NCI-H748 (cell line): ENCODE measurements around the gene LTV1.
"Not testable (repeated sequence)": the region's sequence is repeated elsewhere in the genome, so short reads cannot be mapped to it uniquely, and the experiment has no call there.

Experiments
- DNase-seq: peaks from one replicate; lab custom pipeline; 2025; ENCODE audit not compliant: unreplicated experiment; lab: John Stamatoyannopoulos, UW

LTV1 gene

GRCh38 chr6:143842461-143842901, 657 bp upstream of the LTV1 start:
- no peak for DNase-seq

GRCh38 chr6:143843677-143843999, 500 bp downstream of the LTV1 start:
- peak; percentile 56 for DNase-seq

GRCh38 chr6:143844006-143844405, 868 bp downstream of the LTV1 start:
- DNase-seq, result no peak

- no peak for DNase-seq
These were observed 1.9 kb downstream of the LTV1 start for GRCh38 chr6:143845033-143845432.

- DNase-seq, result not testable (repeated sequence)
These were observed 8.6 kb downstream of the LTV1 start for GRCh38 chr6:143851706-143852105.

- not testable (repeated sequence) for DNase-seq
These were observed 11.9 kb downstream of the LTV1 start for GRCh38 chr6:143855057-143855456.

GRCh38 chr6:143856762-143857161, 13.6 kb downstream of the LTV1 start:
- DNase-seq, result not testable (repeated sequence)

- DNase-seq, result no peak
These were observed 14.5 kb downstream of the LTV1 start for GRCh38 chr6:143857651-143858050.

GRCh38 chr6:143859891-143860660, 16.9 kb downstream of the LTV1 start:
- DNase-seq, result no peak

GRCh38 chr6:143863771-143864170, 20.6 kb downstream of the LTV1 start:
- DNase-seq, result no peak

GRCh38 chr6:143864234-143864633, 21.1 kb downstream of the LTV1 start, which contains the start of gene ZC2HC1B:
ZC2HC1B (plus strand) TSS chr6:143864474; CDS start chr6:143864540, 66 bp downstream.
- no peak for DNase-seq

GRCh38 chr6:143867236-143867635, 24.1 kb downstream of the LTV1 start:
- DNase-seq, result no peak

- DNase-seq, result not testable (repeated sequence)
These were observed 25.7 kb downstream of the LTV1 start for GRCh38 chr6:143868808-143869207.

GRCh38 chr6:143871202-143871730, 28.1 kb downstream of the LTV1 start:
- DNase-seq, result not testable (repeated sequence)

- no peak for DNase-seq
These were observed 29.1 kb downstream of the LTV1 start for GRCh38 chr6:143872201-143872600.

GRCh38 chr6:143873600-143873999, 30.5 kb downstream of the LTV1 start:
- DNase-seq, result not testable (repeated sequence)

GRCh38 chr6:143874503-143874902, 31.4 kb downstream of the LTV1 start:
- not testable (repeated sequence) for DNase-seq

GRCh38 chr6:143877584-143878271, 34.6 kb downstream of the LTV1 start:
- DNase-seq, result no peak

- peak; percentile 6 for DNase-seq
These were observed 35.2 kb downstream of the LTV1 start for GRCh38 chr6:143878272-143878760.

GRCh38 chr6:143880412-143880811, 37.3 kb downstream of the LTV1 start:
- no peak for DNase-seq

- DNase-seq, result no peak
These were observed 39.3 kb downstream of the LTV1 start for GRCh38 chr6:143882401-143882930.
